MCF 10A (cell line): ENCODE measurements around the gene CPSF4L. TPM values are rescaled to one million over a fixed set of nuclear protein-coding genes. Genes with fewer than 3 reads are reported as not detected.

ENCODE experiments used
- BruUV-seq: library from RNA; stranded (reverse); fragments of 400-500 nt; replicated peaks from 2 replicates; lab custom pipeline; 2021; lab: Mats Ljungman, UMichigan
- CTCF ChIA-PET: fragments of 300-600 bp; sonication (Branson Sonifier 250); formaldehyde crosslinking; extraction: SDS; loops from one replicate; lab custom pipeline; 2021; ENCODE audit warnings: antibody characterized with exemption, inconsistent platforms; lab: Yijun Ruan, JAX
- POLR2A ChIA-PET: fragments of 300-600, 350-650 bp; sonication (Branson Sonifier 250); formaldehyde crosslinking; extraction: SDS; loops from one replicate; lab custom pipeline; 2020; ENCODE audit warnings: antibody characterized with exemption, inconsistent platforms; lab: Yijun Ruan, JAX
- DNase-seq: peaks from one replicate; pipeline ENCODE4 v3.0.0-alpha.2; 2018; ENCODE audit not compliant: unreplicated experiment
- H3K27ac Mint-ChIP-seq: one replicate; pipeline ENCODE4 v1.8.0; 2022; ENCODE audit warnings: mild to moderate bottlenecking, low read depth, mixed read lengths; ENCODE audit not compliant: unreplicated experiment
- H3K27me3 Mint-ChIP-seq: one replicate; pipeline ENCODE4 v1.8.0; 2022; ENCODE audit warnings: mixed read lengths; ENCODE audit not compliant: insufficient read depth, unreplicated experiment
- H3K36me3 Mint-ChIP-seq: one replicate; pipeline ENCODE4 v1.8.0; 2022; ENCODE audit warnings: mild to moderate bottlenecking, moderate library complexity, mixed read lengths; ENCODE audit not compliant: insufficient read depth, unreplicated experiment
- H3K4me1 Mint-ChIP-seq: one replicate; pipeline ENCODE4 v1.8.0; 2022; ENCODE audit warnings: mixed read lengths; ENCODE audit not compliant: insufficient read depth, unreplicated experiment
- H3K4me3 Mint-ChIP-seq: one replicate; pipeline ENCODE4 v1.8.0; 2022; ENCODE audit warnings: mild to moderate bottlenecking, moderate library complexity, mixed read lengths; ENCODE audit not compliant: unreplicated experiment
- H3K9me3 Mint-ChIP-seq: one replicate; pipeline ENCODE4 v1.8.0; 2022; ENCODE audit warnings: mixed read lengths; ENCODE audit not compliant: unreplicated experiment
- intact Hi-C: fragments of 100-400 bp; cut with micrococcal nuclease; formaldehyde crosslinking; loops from 2 replicates; pipeline ENCODE4 v1.14.1; 2022
- total RNA-seq: library from RNA; stranded (reverse); gene quantifications from 2 replicates; pipeline ENCODE4 v1.2.3, GENCODE V29; 2022
- TF ChIP-seq, protein P1 (sequence below): fragments of 200-600 bp; IDR thresholded peaks from one replicate; pipeline ENCODE4 v1.8.0; 2022; ENCODE audit warnings: antibody characterized with exemption, mild to moderate bottlenecking; ENCODE audit not compliant: unreplicated experiment

The CPSF4L gene
- total RNA-seq, 1 experiment from 2014 or later = not detected

DNA sequence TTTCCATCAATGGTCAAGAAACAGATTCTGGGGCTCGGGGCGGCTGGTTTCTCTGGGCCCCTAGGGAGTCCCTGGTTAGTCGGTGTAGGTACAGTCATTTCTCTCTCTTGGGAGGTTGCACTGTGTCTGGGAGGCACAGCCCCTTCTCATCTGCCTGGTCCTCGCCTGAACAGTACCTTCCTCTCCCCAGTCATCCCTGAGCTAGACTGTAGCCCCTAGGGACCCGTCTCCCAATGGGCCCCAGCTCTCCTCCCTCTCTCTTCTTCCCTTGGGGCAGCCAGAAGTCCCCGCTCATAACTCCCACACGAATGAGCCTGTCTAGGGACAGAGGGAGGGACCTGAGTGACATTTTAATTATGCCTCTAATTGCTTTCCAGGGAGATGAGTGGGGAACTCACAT lies 20.2 kb upstream of the CPSF4L start:
- POLR2A ChIA-PET = interaction anchor here (0.5 to 0.8 kb wide), 3 partner anchors 15 to 90 kb away, joined by 3 to 5 read pairs (median 3); no protein-coding TSS in a partner anchor
- Mint-ChIP-seq H3K27ac (no peak overlapping the region), H3K4me1 (peaks cover 18% of the 10 kb centered on the region), H3K27me3 (no peaks in the 10 kb centered on the region), H3K9me3 (no peaks in the 10 kb centered on the region), H3K36me3 (peaks cover 29% of the 10 kb centered on the region), H3K4me3 (no peak overlapping the region)
- TF ChIP-seq, protein P1, sequence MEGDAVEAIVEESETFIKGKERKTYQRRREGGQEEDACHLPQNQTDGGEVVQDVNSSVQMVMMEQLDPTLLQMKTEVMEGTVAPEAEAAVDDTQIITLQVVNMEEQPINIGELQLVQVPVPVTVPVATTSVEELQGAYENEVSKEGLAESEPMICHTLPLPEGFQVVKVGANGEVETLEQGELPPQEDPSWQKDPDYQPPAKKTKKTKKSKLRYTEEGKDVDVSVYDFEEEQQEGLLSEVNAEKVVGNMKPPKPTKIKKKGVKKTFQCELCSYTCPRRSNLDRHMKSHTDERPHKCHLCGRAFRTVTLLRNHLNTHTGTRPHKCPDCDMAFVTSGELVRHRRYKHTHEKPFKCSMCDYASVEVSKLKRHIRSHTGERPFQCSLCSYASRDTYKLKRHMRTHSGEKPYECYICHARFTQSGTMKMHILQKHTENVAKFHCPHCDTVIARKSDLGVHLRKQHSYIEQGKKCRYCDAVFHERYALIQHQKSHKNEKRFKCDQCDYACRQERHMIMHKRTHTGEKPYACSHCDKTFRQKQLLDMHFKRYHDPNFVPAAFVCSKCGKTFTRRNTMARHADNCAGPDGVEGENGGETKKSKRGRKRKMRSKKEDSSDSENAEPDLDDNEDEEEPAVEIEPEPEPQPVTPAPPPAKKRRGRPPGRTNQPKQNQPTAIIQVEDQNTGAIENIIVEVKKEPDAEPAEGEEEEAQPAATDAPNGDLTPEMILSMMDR = no peak
- intact Hi-C loops = no loop called here
- DNase-seq = no peak
- BruUV-seq = no TSS peak
- CTCF ChIA-PET = interaction anchor here (0.6 to 3.5 kb wide), 3 partner anchors 8 to 88 kb away, joined by 4 to 12 read pairs (median 5); no protein-coding TSS in a partner anchor

GRCh38 chr17:73280191-73280590 lies 18.5 kb upstream of the CPSF4L start:
- H3K4me3 Mint-ChIP-seq = no peak overlapping the region
- TF ChIP-seq, protein P1 = no peak
- H3K9me3 Mint-ChIP-seq = no peaks in the 10 kb centered on the region
- BruUV-seq = no TSS peak
- intact Hi-C loops = no loop called here
- H3K36me3 Mint-ChIP-seq = peaks cover 29% of the 10 kb centered on the region
- peaks cover 9% of the 10 kb centered on the region for H3K4me1 Mint-ChIP-seq
- H3K27me3 Mint-ChIP-seq = no peaks in the 10 kb centered on the region
- H3K27ac Mint-ChIP-seq = no peak overlapping the region
- ChIA-PET POLR2A (no interaction called here), CTCF (interaction anchor here (1.0 kb wide), 1 partner anchor 31 kb away, joined by 4 read pairs; the partner anchor contains the start of gene CDC42EP4)
- no peak for DNase-seq

- H3K27ac Mint-ChIP-seq = no peak overlapping the region
- no peaks in the 10 kb centered on the region for H3K9me3 Mint-ChIP-seq
- BruUV-seq = no TSS peak
- no peaks in the 10 kb centered on the region for H3K27me3 Mint-ChIP-seq
- peaks cover 9% of the 10 kb centered on the region for H3K4me1 Mint-ChIP-seq
- no peak overlapping the region for H3K4me3 Mint-ChIP-seq
- ChIA-PET CTCF (interaction anchor here (1.3 kb wide), 1 partner anchor 90 kb away, joined by 3 read pairs; no protein-coding TSS in a partner anchor), POLR2A (interaction anchor here (1.7 kb wide), 1 partner anchor 13 kb away, joined by 3 read pairs; no protein-coding TSS in a partner anchor)
- intact Hi-C loops = no loop called here
- H3K36me3 Mint-ChIP-seq = peaks cover 25% of the 10 kb centered on the region
- TF ChIP-seq, protein P1 = no peak
- no peak for DNase-seq
Observed at GRCh38 chr17:73279704-73280103, 18.0 kb upstream of the CPSF4L start.

DNA sequence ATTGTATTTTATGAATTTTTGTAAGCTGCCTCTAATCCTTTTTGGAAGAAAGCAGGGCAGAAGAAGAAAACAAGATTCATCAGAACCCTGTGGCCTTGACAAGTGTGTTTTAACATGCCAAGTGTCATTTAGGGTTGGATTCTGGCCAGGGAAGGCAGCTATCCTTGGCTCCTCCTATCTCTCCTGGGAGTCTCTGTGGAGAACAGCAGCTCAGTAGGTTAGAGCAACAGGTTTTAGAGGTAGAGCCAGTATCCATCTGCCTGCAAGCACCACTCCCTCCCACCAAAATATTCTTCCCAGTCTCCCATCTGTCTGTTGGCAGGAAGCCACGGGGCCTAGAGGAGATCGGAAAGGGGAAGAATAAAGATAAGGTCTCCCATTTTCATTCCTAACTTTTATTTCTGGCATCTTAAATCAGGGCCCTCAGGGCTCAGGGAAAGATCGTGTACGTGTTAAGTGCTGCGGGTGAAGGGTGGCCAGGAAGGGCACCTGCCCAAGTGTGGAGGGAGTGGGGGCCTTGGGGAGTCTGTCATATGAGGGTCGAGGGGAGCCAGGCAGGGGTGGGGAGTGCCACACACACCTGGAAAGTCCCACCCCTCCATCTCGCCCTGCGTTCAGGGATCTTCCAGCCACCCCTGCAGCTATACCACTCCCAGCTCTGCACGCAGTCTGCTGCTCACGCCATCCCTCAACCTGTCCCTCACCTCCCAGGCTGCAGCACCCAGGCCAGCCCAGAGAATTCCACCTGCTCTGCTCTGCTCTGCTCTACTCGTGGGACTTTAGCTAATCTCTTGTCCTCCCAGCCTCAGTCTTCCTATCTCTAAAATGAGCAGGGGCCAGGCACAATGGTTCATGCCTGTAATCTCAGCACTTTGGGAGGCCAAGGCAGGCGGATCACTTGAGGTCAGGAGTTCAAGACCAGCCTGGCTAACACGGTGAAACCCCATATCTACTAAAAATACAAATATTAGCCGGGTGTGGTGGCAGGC lies 17.1 kb upstream of the CPSF4L start:
- intact Hi-C loops = no loop called here
- peaks cover 9% of the 10 kb centered on the region for H3K4me1 Mint-ChIP-seq

More for the DNA sequence above, 17.1 kb upstream of the CPSF4L start:
- H3K4me3 Mint-ChIP-seq = no peak overlapping the region
- ChIA-PET POLR2A (interaction anchor here (0.7 to 1.9 kb wide), 7 partner anchors 12 to 64 kb away, joined by 3 to 7 read pairs (median 4); partner anchors contain the start of gene CDC42EP4), CTCF (interaction anchor here (0.6 to 1.6 kb wide), 7 partner anchors 11 to 535 kb away, joined by 3 to 8 read pairs (median 3); no protein-coding TSS in a partner anchor)
- no peak overlapping the region for H3K27ac Mint-ChIP-seq
- H3K9me3 Mint-ChIP-seq = no peaks in the 10 kb centered on the region
- peak; percentile 45 for DNase-seq
- no TSS peak for BruUV-seq
- no peaks in the 10 kb centered on the region for H3K27me3 Mint-ChIP-seq
- TF ChIP-seq, protein P1 = no peak
- peaks cover 19% of the 10 kb centered on the region for H3K36me3 Mint-ChIP-seq
